A549 (cell line): Measurements from ENCODE around the gene GSTP1. TPM values are rescaled to one million over a fixed set of nuclear protein-coding genes. Genes with fewer than 3 reads are reported as not detected.

ENCODE experiments used
- CBX8 ChIP-seq: fragments of 200-600 bp; sonication (generic); IDR thresholded peaks from 2 replicates; pipeline ENCODE4 v1.6.1; 2016
- CHD4 ChIP-seq: fragments of 200-600 bp; sonication (generic); IDR thresholded peaks from 2 replicates; pipeline ENCODE4 v1.6.1; 2016; ENCODE audit warnings: antibody characterized with exemption, mild to moderate bottlenecking, borderline replicate concordance
- ESRRA ChIP-seq: fragments of 150-350 bp; IDR thresholded peaks from 2 replicates; pipeline ENCODE4 v1.6.1; 2014; ENCODE audit warnings: mild to moderate bottlenecking, low read length, borderline replicate concordance
- FOSB ChIP-seq: fragments of 250-450 bp; sonication (Bioruptor Pico); IDR thresholded peaks from 2 replicates; pipeline ENCODE4 v1.5.0; 2020; ENCODE audit warnings: mild to moderate bottlenecking, moderate library complexity
- HDAC2 ChIP-seq: fragments of 200-600 bp; sonication (generic); IDR thresholded peaks from 2 replicates; pipeline ENCODE4 v1.6.1; 2016
- HEYL ChIP-seq: fragments of 250-450 bp; sonication (Bioruptor Pico); IDR thresholded peaks from 2 replicates; pipeline ENCODE4 v1.8.0; 2021; ENCODE audit warnings: mild to moderate bottlenecking, moderate library complexity
- HOXB5 ChIP-seq: fragments of 250-450 bp; sonication (Bioruptor Pico); IDR thresholded peaks from 2 replicates; pipeline ENCODE4 v1.5.0; 2020; ENCODE audit warnings: mild to moderate bottlenecking, moderate library complexity
- NFE2L2 ChIP-seq: fragments of 150-350 bp; conservative IDR thresholded peaks from 2 replicates; pipeline ENCODE4 v1.6.1; 2014; ENCODE audit warnings: low read length
- PHF8 ChIP-seq: fragments of 200-600 bp; sonication (generic); IDR thresholded peaks from 2 replicates; pipeline ENCODE4 v1.6.1; 2016; ENCODE audit warnings: low read depth, mild to moderate bottlenecking, antibody characterized with exemption, moderate library complexity, borderline replicate concordance
- RCOR1 ChIP-seq: fragments of 150-350 bp; IDR thresholded peaks from 2 replicates; pipeline ENCODE4 v1.6.1; 2014; ENCODE audit warnings: antibody characterized with exemption, low read length, low read depth
- ZC3H11A ChIP-seq: fragments of 450-650 bp; IDR thresholded peaks from 2 replicates; pipeline ENCODE4 v1.6.1; 2014; ENCODE audit warnings: antibody characterized with exemption, mild to moderate bottlenecking
- ZFP36 ChIP-seq: fragments of 450-650 bp; IDR thresholded peaks from 2 replicates; pipeline ENCODE4 v1.6.1; 2014; ENCODE audit warnings: borderline replicate concordance; ENCODE audit not compliant: partially characterized antibody
- polyA plus RNA-seq, 4 experiments: library from polyadenylated mRNA; depleted of rRNA in 3 of 4; stranded (reverse); fragments of >200 nt; fragmentation: RNase III in 1 of 4; extraction: RNeasy Plus Mini Kit Qiagen cat#74134 plus additional on column Dnase treatment in 1 of 4; gene quantifications; 2 replicates in 3 of 4; 3 replicates in 1 of 4; pipeline ENCODE4 v1.2.3, GENCODE V29; 2011 to 2017
- TF ChIP-seq, protein P1 (sequence below): IDR thresholded peaks from 2 replicates; pipeline ENCODE4 v1.6.1; 2012; ENCODE audit warnings: low read depth, borderline replicate concordance
- TF ChIP-seq, protein P2 (sequence below): fragments of 200-600 bp; sonication (generic); IDR thresholded peaks from 2 replicates; pipeline ENCODE4 v1.6.1; 2016; ENCODE audit warnings: antibody characterized with exemption, mild to moderate bottlenecking, moderate library complexity
- TF ChIP-seq, protein P3 (sequence below): fragments of 450-650 bp; IDR thresholded peaks from 2 replicates; pipeline ENCODE4 v1.6.1; 2014; ENCODE audit warnings: antibody characterized with exemption
- TF ChIP-seq, protein P4 (sequence below): fragments of 250-450 bp; sonication (Bioruptor Pico); IDR thresholded peaks from 2 replicates; pipeline ENCODE4 v1.5.0; 2021; ENCODE audit warnings: mild to moderate bottlenecking, moderate library complexity, borderline replicate concordance
- TF ChIP-seq, protein P5 (sequence below): fragments of 150-350 bp; IDR thresholded peaks from 2 replicates; pipeline ENCODE4 v1.6.1; 2014; ENCODE audit warnings: low read depth, mild to moderate bottlenecking, low read length
- TF ChIP-seq, protein P6 (sequence below): fragments of 250-450 bp; sonication (Bioruptor Pico); IDR thresholded peaks from 2 replicates; pipeline ENCODE4 v1.5.0; 2020; ENCODE audit warnings: low read depth, mild to moderate bottlenecking, moderate library complexity

GSTP1 gene
- polyA plus RNA-seq, 2 of the 4 experiments (the other 2 are of a cell fraction) = 991 to 1,034 TPM

DNA sequence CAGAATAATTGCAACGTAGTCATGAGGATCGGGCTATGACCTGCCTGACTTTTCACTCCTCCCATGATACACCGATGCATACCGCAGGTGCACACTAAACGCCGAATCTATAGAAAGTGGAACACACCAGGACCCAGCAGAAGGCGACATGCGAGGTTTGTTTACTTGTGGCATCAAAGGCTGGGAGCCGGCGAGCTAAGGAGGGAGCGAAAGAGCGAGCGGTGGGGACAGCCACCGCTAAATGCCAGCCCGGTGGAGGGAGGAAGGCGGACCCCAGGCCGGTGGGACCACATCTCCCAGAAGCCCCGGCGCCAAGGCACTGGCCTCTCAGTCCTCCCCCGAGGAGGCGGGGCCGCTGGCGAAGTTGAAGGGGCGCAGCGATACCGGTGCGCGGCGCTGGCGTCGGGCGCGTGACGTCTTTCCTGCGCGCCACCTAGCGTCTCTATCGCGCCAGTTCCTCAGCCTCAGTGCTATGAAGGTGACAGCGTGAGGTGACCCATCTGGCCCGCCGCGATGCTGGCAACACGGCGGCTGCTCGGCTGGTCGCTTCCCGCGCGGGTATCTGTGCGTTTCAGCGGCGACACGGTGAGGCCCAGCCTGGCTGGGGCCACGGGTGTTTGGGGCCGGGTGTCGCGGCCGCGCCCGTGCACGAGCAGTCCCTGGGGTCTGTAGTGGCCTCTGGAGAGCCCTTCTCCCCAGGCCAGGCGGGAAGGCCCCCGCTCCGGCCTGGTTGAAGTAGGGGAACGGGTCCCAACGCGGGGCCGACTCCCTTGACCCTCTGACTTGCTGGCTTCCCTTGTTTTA lies 23.1 kb downstream of the GSTP1 start, which contains the start of gene NDUFV1 (continued):
- TF ChIP-seq, protein P1, sequence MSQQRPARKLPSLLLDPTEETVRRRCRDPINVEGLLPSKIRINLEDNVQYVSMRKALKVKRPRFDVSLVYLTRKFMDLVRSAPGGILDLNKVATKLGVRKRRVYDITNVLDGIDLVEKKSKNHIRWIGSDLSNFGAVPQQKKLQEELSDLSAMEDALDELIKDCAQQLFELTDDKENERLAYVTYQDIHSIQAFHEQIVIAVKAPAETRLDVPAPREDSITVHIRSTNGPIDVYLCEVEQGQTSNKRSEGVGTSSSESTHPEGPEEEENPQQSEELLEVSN = no peak
- no peak for TF ChIP-seq HOXB5 (CRISPR knock-in tag)
- no peak for TF ChIP-seq RCOR1
- TF ChIP-seq HDAC2 = no peak
- TF ChIP-seq, protein P2, sequence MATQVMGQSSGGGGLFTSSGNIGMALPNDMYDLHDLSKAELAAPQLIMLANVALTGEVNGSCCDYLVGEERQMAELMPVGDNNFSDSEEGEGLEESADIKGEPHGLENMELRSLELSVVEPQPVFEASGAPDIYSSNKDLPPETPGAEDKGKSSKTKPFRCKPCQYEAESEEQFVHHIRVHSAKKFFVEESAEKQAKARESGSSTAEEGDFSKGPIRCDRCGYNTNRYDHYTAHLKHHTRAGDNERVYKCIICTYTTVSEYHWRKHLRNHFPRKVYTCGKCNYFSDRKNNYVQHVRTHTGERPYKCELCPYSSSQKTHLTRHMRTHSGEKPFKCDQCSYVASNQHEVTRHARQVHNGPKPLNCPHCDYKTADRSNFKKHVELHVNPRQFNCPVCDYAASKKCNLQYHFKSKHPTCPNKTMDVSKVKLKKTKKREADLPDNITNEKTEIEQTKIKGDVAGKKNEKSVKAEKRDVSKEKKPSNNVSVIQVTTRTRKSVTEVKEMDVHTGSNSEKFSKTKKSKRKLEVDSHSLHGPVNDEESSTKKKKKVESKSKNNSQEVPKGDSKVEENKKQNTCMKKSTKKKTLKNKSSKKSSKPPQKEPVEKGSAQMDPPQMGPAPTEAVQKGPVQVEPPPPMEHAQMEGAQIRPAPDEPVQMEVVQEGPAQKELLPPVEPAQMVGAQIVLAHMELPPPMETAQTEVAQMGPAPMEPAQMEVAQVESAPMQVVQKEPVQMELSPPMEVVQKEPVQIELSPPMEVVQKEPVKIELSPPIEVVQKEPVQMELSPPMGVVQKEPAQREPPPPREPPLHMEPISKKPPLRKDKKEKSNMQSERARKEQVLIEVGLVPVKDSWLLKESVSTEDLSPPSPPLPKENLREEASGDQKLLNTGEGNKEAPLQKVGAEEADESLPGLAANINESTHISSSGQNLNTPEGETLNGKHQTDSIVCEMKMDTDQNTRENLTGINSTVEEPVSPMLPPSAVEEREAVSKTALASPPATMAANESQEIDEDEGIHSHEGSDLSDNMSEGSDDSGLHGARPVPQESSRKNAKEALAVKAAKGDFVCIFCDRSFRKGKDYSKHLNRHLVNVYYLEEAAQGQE = no peak
- no peak for TF ChIP-seq CHD4
- TF ChIP-seq, protein P3, sequence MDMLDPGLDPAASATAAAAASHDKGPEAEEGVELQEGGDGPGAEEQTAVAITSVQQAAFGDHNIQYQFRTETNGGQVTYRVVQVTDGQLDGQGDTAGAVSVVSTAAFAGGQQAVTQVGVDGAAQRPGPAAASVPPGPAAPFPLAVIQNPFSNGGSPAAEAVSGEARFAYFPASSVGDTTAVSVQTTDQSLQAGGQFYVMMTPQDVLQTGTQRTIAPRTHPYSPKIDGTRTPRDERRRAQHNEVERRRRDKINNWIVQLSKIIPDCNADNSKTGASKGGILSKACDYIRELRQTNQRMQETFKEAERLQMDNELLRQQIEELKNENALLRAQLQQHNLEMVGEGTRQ = 0 out of 2 replicates have a peak, but pooled peaks have one; percentile 14
- TF ChIP-seq HEYL (CRISPR knock-in tag) = no peak
- TF ChIP-seq ZFP36 = no peak
- TF ChIP-seq, protein P4, sequence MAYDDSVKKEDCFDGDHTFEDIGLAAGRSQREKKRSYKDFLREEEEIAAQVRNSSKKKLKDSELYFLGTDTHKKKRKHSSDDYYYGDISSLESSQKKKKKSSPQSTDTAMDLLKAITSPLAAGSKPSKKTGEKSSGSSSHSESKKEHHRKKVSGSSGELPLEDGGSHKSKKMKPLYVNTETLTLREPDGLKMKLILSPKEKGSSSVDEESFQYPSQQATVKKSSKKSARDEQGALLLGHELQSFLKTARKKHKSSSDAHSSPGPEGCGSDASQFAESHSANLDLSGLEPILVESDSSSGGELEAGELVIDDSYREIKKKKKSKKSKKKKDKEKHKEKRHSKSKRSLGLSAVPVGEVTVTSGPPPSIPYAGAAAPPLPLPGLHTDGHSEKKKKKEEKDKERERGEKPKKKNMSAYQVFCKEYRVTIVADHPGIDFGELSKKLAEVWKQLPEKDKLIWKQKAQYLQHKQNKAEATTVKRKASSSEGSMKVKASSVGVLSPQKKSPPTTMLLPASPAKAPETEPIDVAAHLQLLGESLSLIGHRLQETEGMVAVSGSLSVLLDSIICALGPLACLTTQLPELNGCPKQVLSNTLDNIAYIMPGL (CRISPR knock-in tag) = no peak
- no peak for TF ChIP-seq FOSB
- TF ChIP-seq, protein P5, sequence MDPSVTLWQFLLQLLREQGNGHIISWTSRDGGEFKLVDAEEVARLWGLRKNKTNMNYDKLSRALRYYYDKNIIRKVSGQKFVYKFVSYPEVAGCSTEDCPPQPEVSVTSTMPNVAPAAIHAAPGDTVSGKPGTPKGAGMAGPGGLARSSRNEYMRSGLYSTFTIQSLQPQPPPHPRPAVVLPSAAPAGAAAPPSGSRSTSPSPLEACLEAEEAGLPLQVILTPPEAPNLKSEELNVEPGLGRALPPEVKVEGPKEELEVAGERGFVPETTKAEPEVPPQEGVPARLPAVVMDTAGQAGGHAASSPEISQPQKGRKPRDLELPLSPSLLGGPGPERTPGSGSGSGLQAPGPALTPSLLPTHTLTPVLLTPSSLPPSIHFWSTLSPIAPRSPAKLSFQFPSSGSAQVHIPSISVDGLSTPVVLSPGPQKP = no peak
- no peak for TF ChIP-seq CBX8
- TF ChIP-seq PHF8 = peak; percentile 74; the same call in 1 of the 2 replicates
- no peak for TF ChIP-seq NFE2L2
- 0 out of 2 replicates have a peak, but pooled peaks have one; percentile 25 for TF ChIP-seq ESRRA
- TF ChIP-seq ZC3H11A = no peak
- TF ChIP-seq, protein P6, sequence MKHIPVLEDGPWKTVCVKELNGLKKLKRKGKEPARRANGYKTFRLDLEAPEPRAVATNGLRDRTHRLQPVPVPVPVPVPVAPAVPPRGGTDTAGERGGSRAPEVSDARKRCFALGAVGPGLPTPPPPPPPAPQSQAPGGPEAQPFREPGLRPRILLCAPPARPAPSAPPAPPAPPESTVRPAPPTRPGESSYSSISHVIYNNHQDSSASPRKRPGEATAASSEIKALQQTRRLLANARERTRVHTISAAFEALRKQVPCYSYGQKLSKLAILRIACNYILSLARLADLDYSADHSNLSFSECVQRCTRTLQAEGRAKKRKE = no peak
